ENCODE results near the gene GDF7. TPM values are rescaled to one million over a fixed set of nuclear protein-coding genes. Genes with fewer than 3 reads are reported as not detected.

The GDF7 gene
- total RNA-seq, 2 experiments from 2014 or later, result 0.06 TPM

GRCh38 chr2:20653695-20654534, 13.0 kb upstream of the GDF7 start:
- POLR2A ChIA-PET, result interaction anchor here (0.7 kb wide), 2 partner anchors 54 to 76 kb away, joined by 3 to 5 read pairs; no protein-coding TSS in a partner anchor

GRCh38 chr2:20654535-20654813, 12.5 kb upstream of the GDF7 start:
- DNase-seq (ENCODE audit: low spot score), result no peak
- ChIA-PET CTCF (ENCODE audit: unreplicated experiment) (no interaction called here), POLR2A (interaction anchor here (0.7 kb wide), 2 partner anchors 54 to 75 kb away, joined by 3 to 5 read pairs; no protein-coding TSS in a partner anchor)
- no peak for TF ChIP-seq CTCF (conservative IDR thresholded peaks at IDR 0.05; ENCODE audit: low read length)
- TF ChIP-seq EZH2phosphoT487 (IDR thresholded peaks at IDR 0.05; ENCODE audit: borderline replicate concordance, low read depth, low read length), result no peak
- Histone ChIP-seq H4K20me1 (ENCODE audit: insufficient read depth, low read length) (no peaks in the 10 kb centered on the region), H3K4me3 (ENCODE audit: low read depth, low read length, poor library complexity, severe bottlenecking) (no peak overlapping the region), H3K4me1 (ENCODE audit: insufficient read depth, low read length, poor library complexity, severe bottlenecking) (peaks cover 22% of the 10 kb centered on the region), H2AFZ (ENCODE audit: low read length) (no peak overlapping the region), H3K9me3 (ENCODE audit: low read length) (no peaks in the 10 kb centered on the region), H3K27ac (ENCODE audit: low read depth, low read length, poor library complexity, severe bottlenecking) (no peak overlapping the region), H3K36me3 (ENCODE audit: insufficient read depth, low read length) (no peaks in the 10 kb centered on the region), H3K79me2 (ENCODE audit: insufficient read depth, low read depth, low read length) (no peaks in the 10 kb centered on the region), H3K4me2 (ENCODE audit: low read length) (no peak overlapping the region), H3K9me2 (ENCODE audit: insufficient read depth, low read length) (no peaks in the 10 kb centered on the region)
- BruUV-seq (replicated peaks), result no TSS peak
- intact Hi-C loops (cut with micrococcal nuclease; ENCODE audit: unreplicated experiment), result no loop called here

More at GRCh38 chr2:20653695-20654534, 13.0 kb upstream of the GDF7 start:
- Histone ChIP-seq H3K36me3 (ENCODE audit: insufficient read depth, low read length) (no peaks in the 10 kb centered on the region), H4K20me1 (ENCODE audit: insufficient read depth, low read length) (no peaks in the 10 kb centered on the region), H2AFZ (ENCODE audit: low read length) (no peak overlapping the region), H3K9me2 (ENCODE audit: insufficient read depth, low read length) (no peaks in the 10 kb centered on the region), H3K9me3 (ENCODE audit: low read length) (no peaks in the 10 kb centered on the region), H3K4me3 (ENCODE audit: low read depth, low read length, poor library complexity, severe bottlenecking) (no peak overlapping the region), H3K4me2 (ENCODE audit: low read length) (no peak overlapping the region), H3K4me1 (ENCODE audit: insufficient read depth, low read length, poor library complexity, severe bottlenecking) (peaks cover 22% of the 10 kb centered on the region), H3K27ac (ENCODE audit: low read depth, low read length, poor library complexity, severe bottlenecking) (no peak overlapping the region), H3K79me2 (ENCODE audit: insufficient read depth, low read depth, low read length) (no peaks in the 10 kb centered on the region)
- CTCF ChIA-PET (ENCODE audit: unreplicated experiment), result no interaction called here
- TF ChIP-seq CTCF (conservative IDR thresholded peaks at IDR 0.05; ENCODE audit: low read length), result peak; percentile 45; the same call in 1 of the 2 replicates
- no peak for TF ChIP-seq EZH2phosphoT487 (IDR thresholded peaks at IDR 0.05; ENCODE audit: borderline replicate concordance, low read depth, low read length)
- DNase-seq (ENCODE audit: low spot score), result no peak
- intact Hi-C loops (cut with micrococcal nuclease; ENCODE audit: unreplicated experiment), result no loop called here
- BruUV-seq (replicated peaks), result no TSS peak

- Histone ChIP-seq H3K4me2 (ENCODE audit: low read length) (no peak overlapping the region), H4K20me1 (ENCODE audit: insufficient read depth, low read length) (no peaks in the 10 kb centered on the region), H3K27ac (ENCODE audit: low read depth, low read length, poor library complexity, severe bottlenecking) (no peak overlapping the region), H3K4me3 (ENCODE audit: low read depth, low read length, poor library complexity, severe bottlenecking) (no peak overlapping the region), H3K79me2 (ENCODE audit: insufficient read depth, low read depth, low read length) (no peaks in the 10 kb centered on the region), H3K9me2 (ENCODE audit: insufficient read depth, low read length) (no peaks in the 10 kb centered on the region), H3K4me1 (ENCODE audit: insufficient read depth, low read length, poor library complexity, severe bottlenecking) (peaks cover 9% of the 10 kb centered on the region), H2AFZ (ENCODE audit: low read length) (no peak overlapping the region), H3K36me3 (ENCODE audit: insufficient read depth, low read length) (no peaks in the 10 kb centered on the region), H3K9me3 (ENCODE audit: low read length) (no peaks in the 10 kb centered on the region)
- TF ChIP-seq CTCF (conservative IDR thresholded peaks at IDR 0.05; ENCODE audit: low read length) (no peak), EZH2phosphoT487 (IDR thresholded peaks at IDR 0.05; ENCODE audit: borderline replicate concordance, low read depth, low read length) (no peak)
- POLR2A ChIA-PET, result interaction anchor here (0.5 to 1.5 kb wide), 4 partner anchors 21 to 485 kb away, joined by 3 to 6 read pairs (median 4); no protein-coding TSS in a partner anchor
- intact Hi-C loops (cut with micrococcal nuclease; ENCODE audit: unreplicated experiment), result no loop called here
- BruUV-seq (replicated peaks), result no TSS peak
- no peak for DNase-seq (ENCODE audit: low spot score)
- CTCF ChIA-PET (ENCODE audit: unreplicated experiment), result interaction anchor here (0.9 to 1.6 kb wide), 4 partner anchors 19 to 321 kb away, joined by 3 to 6 read pairs (median 3); no protein-coding TSS in a partner anchor
Observed at GRCh38 chr2:20656561-20656960, 10.4 kb upstream of the GDF7 start.

Data from OCI-LY7 (cell line).